HEK293 (cell line): Measurements from ENCODE around the gene METTL22.

ENCODE experiments used
- BCL11A ChIP-seq: fragments of 450-650 bp; formaldehyde crosslinking; IDR thresholded peaks from 2 replicates; pipeline ENCODE4 v1.5.1; 2016; ENCODE audit warnings: low read depth, missing biosample characterization, missing genetic modification characterization
- HOXC10 ChIP-seq: sonication (generic); formaldehyde crosslinking; IDR thresholded peaks from 2 replicates; pipeline ENCODE4 v1.8.1; 2023; ENCODE audit warnings: mild to moderate bottlenecking, missing genetic modification reagents
- KLF10 ChIP-seq: fragments of 450-650 bp; IDR thresholded peaks from 2 replicates; pipeline ENCODE4 v1.5.1; 2018; ENCODE audit warnings: missing biosample characterization, mild to moderate bottlenecking, missing genetic modification characterization
- KLF16 ChIP-seq: fragments of 450-650 bp; formaldehyde crosslinking; IDR thresholded peaks from 2 replicates; pipeline ENCODE4 v1.5.1; 2017; ENCODE audit warnings: missing biosample characterization, missing genetic modification characterization
- ZNF239 ChIP-seq: fragments of 450-650 bp; formaldehyde crosslinking; IDR thresholded peaks from 2 replicates; pipeline ENCODE4 v1.5.1; 2016; ENCODE audit warnings: missing biosample characterization, missing genetic modification characterization
- ZNF350 ChIP-seq: fragments of 450-650 bp; formaldehyde crosslinking; IDR thresholded peaks from 2 replicates; pipeline ENCODE4 v1.5.0; 2017; ENCODE audit warnings: missing biosample characterization, mild to moderate bottlenecking, missing genetic modification characterization

DNA sequence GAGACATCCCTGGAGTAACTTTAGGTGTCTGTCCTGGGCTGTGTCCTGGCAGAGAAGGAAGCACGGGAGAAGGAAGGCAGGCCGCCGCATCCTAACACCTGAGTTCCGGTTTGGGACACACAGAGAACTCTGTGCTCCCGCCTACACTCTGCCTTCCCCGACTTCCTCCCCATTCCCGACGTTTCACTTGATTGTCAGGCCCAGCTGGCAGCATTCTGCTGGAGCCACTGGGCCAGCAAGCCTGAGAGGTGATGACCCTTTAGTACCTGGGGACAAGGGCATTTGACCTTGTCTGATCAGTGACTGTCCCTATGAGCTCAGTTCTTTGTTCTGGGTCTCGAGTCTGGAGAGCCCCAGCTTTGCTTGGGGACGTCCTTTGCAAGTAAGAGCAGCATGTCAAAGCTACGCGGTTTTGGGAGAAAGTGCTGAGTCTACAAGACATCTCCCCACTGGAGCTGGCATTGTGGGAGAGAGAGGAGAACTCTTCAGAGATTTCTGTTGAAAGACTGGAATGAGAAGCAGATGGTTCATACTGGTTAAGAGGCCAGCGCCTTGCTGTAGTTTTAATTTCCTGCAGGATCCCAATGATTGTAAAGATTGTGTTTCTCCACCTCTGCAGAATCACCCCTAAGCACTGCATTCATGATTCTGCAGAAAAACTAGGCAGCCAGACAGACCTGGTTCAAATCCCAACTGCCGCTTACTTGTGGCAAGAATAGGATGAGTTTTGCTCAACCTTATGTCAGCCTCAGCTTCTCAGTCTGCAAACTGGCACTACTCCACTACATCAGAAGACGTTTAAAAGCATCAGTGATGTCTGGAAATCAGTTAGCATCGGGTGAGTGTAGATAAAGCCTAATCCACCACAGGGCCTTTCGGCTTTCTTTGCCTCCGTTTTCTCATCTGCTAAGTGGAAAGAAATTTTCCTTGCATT is 73.6 kb downstream of the METTL22 start:
- no peak for TF ChIP-seq HOXC10 (CRISPR knock-in tag)
- TF ChIP-seq BCL11A = no peak
- no peak for TF ChIP-seq ZNF239 (tag by site-specific recombination)
- TF ChIP-seq KLF10 (tag by site-specific recombination) = no peak
- no peak for TF ChIP-seq ZNF350 (tag by site-specific recombination)
- TF ChIP-seq KLF16 = no peak
